HCT116 (cell line): ENCODE measurements around the gene LAMTOR1. TPM values are rescaled to one million over a fixed set of nuclear protein-coding genes. Genes with fewer than 3 reads are reported as not detected.
A peak's percentile ranks its signal among the peaks of the same experiment; 100 is the strongest.

Source experiments
- ATAC-seq: fragments of 200-7000 bp; cut with Tn5 transposase; 2 replicates; pipeline ENCODE4 v1.9.1; 2020; ENCODE audit warnings: mild to moderate bottlenecking, moderate library complexity
- BruUV-seq: library from RNA; stranded (reverse); fragments of 400-500 nt; replicated peaks from 2 replicates; lab custom pipeline; 2021; lab: Mats Ljungman, UMichigan
- CTCF ChIA-PET: fragments of 300-600 bp; sonication (Branson Sonifier 250); formaldehyde crosslinking; loops from one replicate; lab custom pipeline; 2021; ENCODE audit warnings: antibody characterized with exemption; lab: Charles Lee
- POLR2A ChIA-PET: fragments of 300-600, 350-600 bp; sonication (Branson Sonifier 250); formaldehyde crosslinking; loops from one replicate; lab custom pipeline; 2021; ENCODE audit warnings: antibody characterized with exemption; lab: Charles Lee
- RAD21 ChIA-PET, 2 experiments: fragments of 300-600 bp; sonication (Branson Sonifier 250); formaldehyde crosslinking; loops; one replicate each; lab custom pipeline; 2023; ENCODE audit warnings: low total read pairs in 2 of 2; ENCODE audit not compliant: uncharacterized antibody in 2 of 2, unreplicated experiment in 2 of 2, low non-redundant PET in 1 of 2; lab: Charles Lee
- DNase-seq: peaks from one replicate; pipeline ENCODE4 v3.0.0-alpha.2; 2010; ENCODE audit warnings: low read depth, low spot score
- H2AFZ ChIP-seq: fragments of 200-600 bp; shearing (Covaris generic), sonication (generic); 2 replicates; pipeline ENCODE4 v1.6.1; 2017; ENCODE audit warnings: low read depth, mixed run types, mixed read lengths, antibody characterized with exemption, low read length; ENCODE audit not compliant: poor library complexity, severe bottlenecking
- H3K27ac ChIP-seq: 2 replicates; pipeline ENCODE4 v1.5.1; 2012; ENCODE audit warnings: low read depth, low read length
- H3K27me3 ChIP-seq: fragments of 200-600 bp; sonication (generic); 2 replicates; pipeline ENCODE4 v1.6.1; 2016; ENCODE audit warnings: mixed run types, low read length, mixed read lengths; ENCODE audit not compliant: insufficient read depth
- H3K36me3 ChIP-seq, 2 experiments: fragments of 200-500 bp in 1 of 2; fragments of 200-600 bp in 1 of 2; sonication (Bioruptor generic) in 1 of 2; sonication (generic) in 1 of 2; 2 replicates each; pipeline versions ENCODE4 v1.5.1 to v1.6.1; 2014 to 2016; ENCODE audit warnings: low read length in 2 of 2, inconsistent platforms in 1 of 2, mixed read lengths in 1 of 2, mixed run types in 1 of 2; ENCODE audit not compliant: insufficient read depth in 2 of 2, control insufficient read depth in 1 of 2
- H3K4me1 ChIP-seq, 2 experiments: fragments of 200-600 bp in 1 of 2; sonication (generic) in 1 of 2; 2 replicates each; pipeline versions ENCODE4 v1.5.1 to v1.6.1; 2012 to 2017; ENCODE audit warnings: low read length in 2 of 2, inconsistent platforms in 1 of 2, mild to moderate bottlenecking in 1 of 2, mixed read lengths in 1 of 2, mixed run types in 1 of 2, moderate library complexity in 1 of 2; ENCODE audit not compliant: insufficient read depth in 2 of 2, control insufficient read depth in 1 of 2
- H3K4me2 ChIP-seq: fragments of 200-600 bp; sonication (generic); 2 replicates; pipeline ENCODE4 v1.6.1; 2017; ENCODE audit warnings: mixed run types, low read length, mixed read lengths
- H3K4me3 ChIP-seq, 2 experiments: fragments of 200-600 bp in 1 of 2; sonication (generic) in 1 of 2; replicated peaks in 1 of 2; 2 replicates each; pipeline ENCODE4 v1.5.1; 2011 to 2016; ENCODE audit warnings: low read length in 2 of 2, control low read depth in 1 of 2, low read depth in 1 of 2, mild to moderate bottlenecking in 1 of 2, mixed read lengths in 1 of 2, mixed run types in 1 of 2
- H3K79me2 ChIP-seq: fragments of 200-600 bp; sonication (generic); 2 replicates; pipeline ENCODE4 v1.6.1; 2017; ENCODE audit warnings: mild to moderate bottlenecking, mixed run types, low read length, moderate library complexity, mixed read lengths; ENCODE audit not compliant: insufficient read depth
- H3K9ac ChIP-seq: fragments of 200-600 bp; sonication (generic); 2 replicates; pipeline ENCODE4 v1.6.1; 2016; ENCODE audit warnings: low read length, mixed read lengths
- H3K9me2 ChIP-seq: fragments of 200-600 bp; sonication (generic), shearing (Covaris generic); 2 replicates; pipeline ENCODE4 v1.6.1; 2017; ENCODE audit warnings: mixed run types, mild to moderate bottlenecking, moderate library complexity; ENCODE audit not compliant: insufficient read depth
- H3K9me3 ChIP-seq, 2 experiments: fragments of 200-500 bp in 1 of 2; fragments of 200-600 bp in 1 of 2; sonication (Bioruptor generic) in 1 of 2; sonication (generic) in 1 of 2; 2 replicates each; pipeline ENCODE4 v1.6.1; 2014 to 2017; ENCODE audit warnings: low read length in 2 of 2, mixed read lengths in 2 of 2, inconsistent platforms in 1 of 2, low read depth in 1 of 2, mild to moderate bottlenecking in 1 of 2, mixed run types in 1 of 2, moderate library complexity in 1 of 2; ENCODE audit not compliant: control insufficient read depth in 1 of 2, insufficient read depth in 1 of 2
- H4K20me1 ChIP-seq: fragments of 200-600 bp; sonication (generic), shearing (Covaris generic); 2 replicates; pipeline ENCODE4 v1.6.1; 2017; ENCODE audit warnings: mixed run types, mild to moderate bottlenecking, moderate library complexity; ENCODE audit not compliant: insufficient read depth
- CBX3 ChIP-seq: IDR thresholded peaks from 2 replicates; pipeline ENCODE4 v1.6.1; 2012; ENCODE audit warnings: low read depth
- EGR1 ChIP-seq: IDR thresholded peaks from 2 replicates; pipeline ENCODE4 v1.6.1; 2012; ENCODE audit warnings: low read depth
- ELF1 ChIP-seq: IDR thresholded peaks from 2 replicates; pipeline ENCODE4 v1.6.1; 2012; ENCODE audit warnings: low read depth, borderline replicate concordance
- EZH2 ChIP-seq: fragments of 200-600 bp; sonication (generic); IDR thresholded peaks from 2 replicates; pipeline ENCODE4 v1.6.1; 2017; ENCODE audit warnings: antibody characterized with exemption, mixed run types
- EZH2phosphoT487 ChIP-seq: fragments of 200-600 bp; IDR thresholded peaks from 2 replicates; pipeline ENCODE4 v1.6.1; 2018; ENCODE audit warnings: antibody characterized with exemption, borderline replicate concordance
- JUND ChIP-seq: IDR thresholded peaks from 2 replicates; pipeline ENCODE4 v1.6.1; 2012
- POLR2AphosphoS5 ChIP-seq: IDR thresholded peaks from 2 replicates; pipeline ENCODE4 v1.6.1; 2011; ENCODE audit warnings: mild to moderate bottlenecking, low read depth, low read length, moderate library complexity
- RAD21 ChIP-seq: IDR thresholded peaks from 2 replicates; pipeline ENCODE4 v1.6.1; 2012; ENCODE audit warnings: low read depth, mild to moderate bottlenecking
- SIN3A ChIP-seq: IDR thresholded peaks from 2 replicates; pipeline ENCODE4 v1.6.1; 2012; ENCODE audit warnings: low read depth
- TCF7L2 ChIP-seq: IDR thresholded peaks from 2 replicates; pipeline ENCODE4 v1.7.0; 2011; ENCODE audit warnings: borderline replicate concordance, inconsistent platforms; ENCODE audit not compliant: insufficient read depth, insufficient read length; ENCODE audit errors: extremely low read depth
- YY1 ChIP-seq: IDR thresholded peaks from 2 replicates; pipeline ENCODE4 v1.6.1; 2011; ENCODE audit warnings: low read length, low read depth, moderate library complexity, mild to moderate bottlenecking; ENCODE audit not compliant: insufficient replicate concordance; ENCODE audit errors: extremely low read depth
- ZFX ChIP-seq: fragments of 450-650 bp; IDR thresholded peaks from 2 replicates; pipeline ENCODE4 v1.6.1; 2017
- ZNF274 ChIP-seq: fragments of 200-500 bp; sonication (Bioruptor generic); IDR thresholded peaks from 2 replicates; pipeline ENCODE4 v1.6.1; 2014; ENCODE audit warnings: mild to moderate bottlenecking, low read depth, low read length, inconsistent platforms
- intact Hi-C: fragments of 100-400 bp; cut with micrococcal nuclease; formaldehyde crosslinking; loops from 2 replicates; pipeline ENCODE4 v1.10.0; 2022
- total RNA-seq: library from RNA; stranded (reverse); gene quantifications from one replicate; pipeline ENCODE4 v1.2.1, GENCODE V29; 2021; ENCODE audit not compliant: unreplicated experiment
- TF ChIP-seq, protein P1 (sequence below): IDR thresholded peaks from 2 replicates; pipeline ENCODE4 v1.6.1; 2012
- TF ChIP-seq, protein P2 (sequence below), 3 experiments: fragments of 200-600 bp in 1 of 3; sonication (generic) in 1 of 3; IDR thresholded peaks in 2 of 3; conservative IDR thresholded peaks in 1 of 3; 2 replicates each; pipeline ENCODE4 v1.5.1; 2012 to 2017; ENCODE audit warnings: low read depth in 2 of 3, low read length in 2 of 3, antibody characterized with exemption in 1 of 3, borderline replicate concordance in 1 of 3, control low read depth in 1 of 3, mild to moderate bottlenecking in 1 of 3, mixed read lengths in 1 of 3, mixed run types in 1 of 3, moderate library complexity in 1 of 3; ENCODE audit not compliant: insufficient read depth in 1 of 3
- TF ChIP-seq, protein P3 (sequence below): IDR thresholded peaks from 2 replicates; pipeline ENCODE4 v1.6.1; 2011; ENCODE audit warnings: mild to moderate bottlenecking, low read length, moderate library complexity; ENCODE audit not compliant: insufficient replicate concordance; ENCODE audit errors: extremely low read depth
- TF ChIP-seq, protein P4 (sequence below): IDR thresholded peaks from 2 replicates; pipeline ENCODE4 v1.6.1; 2012; ENCODE audit warnings: low read depth

Gene LAMTOR1
- total RNA-seq, 1 experiment from 2014 or later, result 63.9 TPM

DNA sequence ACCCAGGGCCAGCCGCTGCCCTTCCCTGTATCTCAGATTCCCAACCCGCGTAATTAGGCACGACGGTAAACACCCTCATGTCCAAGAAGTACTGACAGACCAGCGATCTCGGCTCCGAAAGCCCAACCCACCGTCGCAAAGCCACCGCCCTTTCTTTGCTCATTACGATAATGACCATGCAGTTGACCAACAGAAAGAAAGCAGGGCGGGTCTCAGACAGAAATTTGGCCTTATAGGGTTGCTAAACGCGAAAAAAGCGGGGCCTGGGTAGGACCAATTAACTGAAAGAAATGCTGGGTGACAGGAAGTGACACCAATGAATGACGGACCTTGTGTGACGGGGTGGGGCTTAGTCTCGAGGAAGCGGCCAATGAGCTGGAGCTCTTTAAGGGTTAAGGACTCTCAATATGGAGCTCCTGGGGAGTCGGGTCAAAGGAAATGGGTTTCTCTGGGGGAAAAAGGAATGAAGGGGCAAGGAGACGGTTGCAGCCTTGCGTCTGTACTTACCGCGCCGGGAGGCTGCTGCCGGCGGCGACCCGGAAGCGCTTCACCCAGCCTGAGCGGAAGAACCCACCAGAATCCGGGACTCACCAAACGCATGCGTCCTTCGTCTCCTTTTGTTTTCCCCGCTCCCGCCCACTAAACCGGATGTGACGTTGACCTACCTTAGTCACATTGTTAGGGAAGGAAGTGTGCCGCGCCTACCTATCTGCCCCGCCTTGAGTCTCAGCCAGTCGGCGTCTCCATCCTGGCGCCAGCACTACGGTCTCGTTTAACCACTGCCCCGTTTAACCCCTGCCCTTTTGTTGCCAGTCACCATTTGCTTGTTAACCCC lies 9.3 kb upstream of the LAMTOR1 start, which contains the start of gene ANAPC15:
Gene ANAPC15, minus strand, starts transcription at position 553 of the 835 bp plus-strand sequence. CDS start 1,419 bp downstream, outside the sequence.
- Histone ChIP-seq H4K20me1 (no peaks in the 10 kb centered on the region), H3K9ac (peak within 1 kb of the TSS; percentile 83), H3K4me1 (peaks cover 4 to 20% of the 10 kb centered on the region in 2 experiments; a peak in 3 of 4 replicates), H3K27ac (peak within 1 kb of the TSS; percentile 76), H3K79me2 (no peaks in the 10 kb centered on the region), H3K9me3 (no peaks in the 10 kb centered on the region), H3K36me3 (no peaks in the 10 kb centered on the region), H3K4me2 (peak within 1 kb of the TSS; percentile 74), H3K9me2 (no peaks in the 10 kb centered on the region), H2AFZ (no peak within 1 kb of the TSS), H3K4me3 (peak within 1 kb of the TSS; percentile 60 to 82), H3K27me3 (no peaks in the 10 kb centered on the region)
- POLR2A ChIA-PET, result interaction anchor here (0.6 to 1.6 kb wide), 7 partner anchors 12 to 126 kb away, joined by 3 to 6 read pairs (median 3); no protein-coding TSS in a partner anchor
- intact Hi-C loops, result loop anchor here (1.0 to 10.0 kb wide), 2 partner anchors 9 to 322 kb away; partner anchors contain the start of genes CLPB and LAMTOR1
- BruUV-seq, result no TSS peak
- CTCF ChIA-PET, result interaction anchor here (1.0 to 1.5 kb wide), 2 partner anchors 87 to 319 kb away, joined by 4 read pairs; no protein-coding TSS in a partner anchor
- DNase-seq (peak; percentile 99), ATAC-seq (peak; percentile 91)
- RAD21 ChIA-PET, result interaction anchor here in 1 of 2 experiments (0.6 kb wide), 1 partner anchor 10 kb away, joined by 3 read pairs; no protein-coding TSS in a partner anchor
- TF ChIP-seq, protein P1, sequence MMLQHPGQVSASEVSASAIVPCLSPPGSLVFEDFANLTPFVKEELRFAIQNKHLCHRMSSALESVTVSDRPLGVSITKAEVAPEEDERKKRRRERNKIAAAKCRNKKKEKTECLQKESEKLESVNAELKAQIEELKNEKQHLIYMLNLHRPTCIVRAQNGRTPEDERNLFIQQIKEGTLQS, result no peak
- no peak for TF ChIP-seq YY1
- TF ChIP-seq EGR1, result peak; percentile 81
- TF ChIP-seq, protein P2, sequence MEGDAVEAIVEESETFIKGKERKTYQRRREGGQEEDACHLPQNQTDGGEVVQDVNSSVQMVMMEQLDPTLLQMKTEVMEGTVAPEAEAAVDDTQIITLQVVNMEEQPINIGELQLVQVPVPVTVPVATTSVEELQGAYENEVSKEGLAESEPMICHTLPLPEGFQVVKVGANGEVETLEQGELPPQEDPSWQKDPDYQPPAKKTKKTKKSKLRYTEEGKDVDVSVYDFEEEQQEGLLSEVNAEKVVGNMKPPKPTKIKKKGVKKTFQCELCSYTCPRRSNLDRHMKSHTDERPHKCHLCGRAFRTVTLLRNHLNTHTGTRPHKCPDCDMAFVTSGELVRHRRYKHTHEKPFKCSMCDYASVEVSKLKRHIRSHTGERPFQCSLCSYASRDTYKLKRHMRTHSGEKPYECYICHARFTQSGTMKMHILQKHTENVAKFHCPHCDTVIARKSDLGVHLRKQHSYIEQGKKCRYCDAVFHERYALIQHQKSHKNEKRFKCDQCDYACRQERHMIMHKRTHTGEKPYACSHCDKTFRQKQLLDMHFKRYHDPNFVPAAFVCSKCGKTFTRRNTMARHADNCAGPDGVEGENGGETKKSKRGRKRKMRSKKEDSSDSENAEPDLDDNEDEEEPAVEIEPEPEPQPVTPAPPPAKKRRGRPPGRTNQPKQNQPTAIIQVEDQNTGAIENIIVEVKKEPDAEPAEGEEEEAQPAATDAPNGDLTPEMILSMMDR (IDR thresholded peaks at IDR 0.05 in 2 of 3, conservative IDR thresholded peaks at IDR 0.05 in 1 of 3; ENCODE audit: borderline replicate concordance in 1 of 3, insufficient read depth in 1 of 3, low read depth in 2 of 3, low read length in 2 of 3), result no peak
- TF ChIP-seq, protein P3, sequence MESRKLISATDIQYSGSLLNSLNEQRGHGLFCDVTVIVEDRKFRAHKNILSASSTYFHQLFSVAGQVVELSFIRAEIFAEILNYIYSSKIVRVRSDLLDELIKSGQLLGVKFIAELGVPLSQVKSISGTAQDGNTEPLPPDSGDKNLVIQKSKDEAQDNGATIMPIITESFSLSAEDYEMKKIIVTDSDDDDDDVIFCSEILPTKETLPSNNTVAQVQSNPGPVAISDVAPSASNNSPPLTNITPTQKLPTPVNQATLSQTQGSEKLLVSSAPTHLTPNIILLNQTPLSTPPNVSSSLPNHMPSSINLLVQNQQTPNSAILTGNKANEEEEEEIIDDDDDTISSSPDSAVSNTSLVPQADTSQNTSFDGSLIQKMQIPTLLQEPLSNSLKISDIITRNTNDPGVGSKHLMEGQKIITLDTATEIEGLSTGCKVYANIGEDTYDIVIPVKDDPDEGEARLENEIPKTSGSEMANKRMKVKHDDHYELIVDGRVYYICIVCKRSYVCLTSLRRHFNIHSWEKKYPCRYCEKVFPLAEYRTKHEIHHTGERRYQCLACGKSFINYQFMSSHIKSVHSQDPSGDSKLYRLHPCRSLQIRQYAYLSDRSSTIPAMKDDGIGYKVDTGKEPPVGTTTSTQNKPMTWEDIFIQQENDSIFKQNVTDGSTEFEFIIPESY, result peak; percentile 20
- no peak for TF ChIP-seq EZH2
- no peak for TF ChIP-seq JUND
- TF ChIP-seq RAD21, result no peak
- peak; percentile 100 for TF ChIP-seq POLR2AphosphoS5
- TF ChIP-seq TCF7L2, result peak; percentile 85
- TF ChIP-seq SIN3A, result peak; percentile 68
- no peak for TF ChIP-seq ZNF274
- no peak for TF ChIP-seq EZH2phosphoT487
- TF ChIP-seq CBX3, result no peak
- TF ChIP-seq, protein P4, sequence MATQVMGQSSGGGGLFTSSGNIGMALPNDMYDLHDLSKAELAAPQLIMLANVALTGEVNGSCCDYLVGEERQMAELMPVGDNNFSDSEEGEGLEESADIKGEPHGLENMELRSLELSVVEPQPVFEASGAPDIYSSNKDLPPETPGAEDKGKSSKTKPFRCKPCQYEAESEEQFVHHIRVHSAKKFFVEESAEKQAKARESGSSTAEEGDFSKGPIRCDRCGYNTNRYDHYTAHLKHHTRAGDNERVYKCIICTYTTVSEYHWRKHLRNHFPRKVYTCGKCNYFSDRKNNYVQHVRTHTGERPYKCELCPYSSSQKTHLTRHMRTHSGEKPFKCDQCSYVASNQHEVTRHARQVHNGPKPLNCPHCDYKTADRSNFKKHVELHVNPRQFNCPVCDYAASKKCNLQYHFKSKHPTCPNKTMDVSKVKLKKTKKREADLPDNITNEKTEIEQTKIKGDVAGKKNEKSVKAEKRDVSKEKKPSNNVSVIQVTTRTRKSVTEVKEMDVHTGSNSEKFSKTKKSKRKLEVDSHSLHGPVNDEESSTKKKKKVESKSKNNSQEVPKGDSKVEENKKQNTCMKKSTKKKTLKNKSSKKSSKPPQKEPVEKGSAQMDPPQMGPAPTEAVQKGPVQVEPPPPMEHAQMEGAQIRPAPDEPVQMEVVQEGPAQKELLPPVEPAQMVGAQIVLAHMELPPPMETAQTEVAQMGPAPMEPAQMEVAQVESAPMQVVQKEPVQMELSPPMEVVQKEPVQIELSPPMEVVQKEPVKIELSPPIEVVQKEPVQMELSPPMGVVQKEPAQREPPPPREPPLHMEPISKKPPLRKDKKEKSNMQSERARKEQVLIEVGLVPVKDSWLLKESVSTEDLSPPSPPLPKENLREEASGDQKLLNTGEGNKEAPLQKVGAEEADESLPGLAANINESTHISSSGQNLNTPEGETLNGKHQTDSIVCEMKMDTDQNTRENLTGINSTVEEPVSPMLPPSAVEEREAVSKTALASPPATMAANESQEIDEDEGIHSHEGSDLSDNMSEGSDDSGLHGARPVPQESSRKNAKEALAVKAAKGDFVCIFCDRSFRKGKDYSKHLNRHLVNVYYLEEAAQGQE, result no peak
- peak; percentile 71; the same call in 1 of the 2 replicates for TF ChIP-seq ELF1
- peak; percentile 1; the same call in 1 of the 2 replicates for TF ChIP-seq ZFX
